ENCODE measurements around the gene NEK1.

The NEK1 gene

DNA sequence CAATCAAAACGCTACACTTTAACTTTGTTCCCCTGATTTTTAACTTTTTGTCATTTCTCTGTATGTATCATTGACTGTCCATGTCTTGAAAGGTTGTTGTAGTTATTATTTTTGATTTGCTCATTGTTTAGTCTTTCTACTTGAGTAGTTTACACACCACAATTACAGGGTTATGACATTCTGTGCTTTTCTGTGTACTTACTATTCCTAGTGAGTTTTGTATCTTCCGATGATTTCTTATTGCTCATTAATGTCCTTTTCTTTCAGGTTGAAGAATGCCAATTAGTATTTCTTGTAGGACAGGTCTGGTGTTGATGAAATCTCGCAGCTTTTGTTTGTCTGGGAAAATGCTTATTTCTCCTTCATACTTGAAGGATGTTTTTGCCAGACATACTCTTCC, 252.4 kb downstream of the NEK1 start:
- TF ChIP-seq, protein P1, sequence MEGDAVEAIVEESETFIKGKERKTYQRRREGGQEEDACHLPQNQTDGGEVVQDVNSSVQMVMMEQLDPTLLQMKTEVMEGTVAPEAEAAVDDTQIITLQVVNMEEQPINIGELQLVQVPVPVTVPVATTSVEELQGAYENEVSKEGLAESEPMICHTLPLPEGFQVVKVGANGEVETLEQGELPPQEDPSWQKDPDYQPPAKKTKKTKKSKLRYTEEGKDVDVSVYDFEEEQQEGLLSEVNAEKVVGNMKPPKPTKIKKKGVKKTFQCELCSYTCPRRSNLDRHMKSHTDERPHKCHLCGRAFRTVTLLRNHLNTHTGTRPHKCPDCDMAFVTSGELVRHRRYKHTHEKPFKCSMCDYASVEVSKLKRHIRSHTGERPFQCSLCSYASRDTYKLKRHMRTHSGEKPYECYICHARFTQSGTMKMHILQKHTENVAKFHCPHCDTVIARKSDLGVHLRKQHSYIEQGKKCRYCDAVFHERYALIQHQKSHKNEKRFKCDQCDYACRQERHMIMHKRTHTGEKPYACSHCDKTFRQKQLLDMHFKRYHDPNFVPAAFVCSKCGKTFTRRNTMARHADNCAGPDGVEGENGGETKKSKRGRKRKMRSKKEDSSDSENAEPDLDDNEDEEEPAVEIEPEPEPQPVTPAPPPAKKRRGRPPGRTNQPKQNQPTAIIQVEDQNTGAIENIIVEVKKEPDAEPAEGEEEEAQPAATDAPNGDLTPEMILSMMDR (IDR thresholded peaks at IDR 0.05; ENCODE audit: extremely low read depth, missing control alignments) = no peak
- no peak for DNase-seq (ENCODE audit: low spot score)

DNA sequence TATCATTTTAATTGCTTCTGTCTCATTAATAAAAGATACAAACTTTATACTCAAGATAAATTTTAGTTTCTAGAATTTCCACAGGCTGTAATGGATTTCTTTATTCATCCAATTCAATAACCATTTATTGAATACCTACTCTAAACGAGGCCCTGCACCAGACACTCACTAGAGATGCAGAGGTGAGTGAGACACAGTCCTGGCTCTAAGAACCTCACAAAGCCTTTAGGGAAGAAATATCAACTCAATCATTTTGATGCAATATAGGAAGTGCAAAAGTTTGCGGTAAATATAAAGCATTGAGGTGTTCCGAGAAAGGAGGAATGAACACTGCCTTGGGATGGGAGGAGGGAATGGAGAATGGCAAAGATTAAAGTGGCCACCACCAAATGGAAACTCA, 260.0 kb downstream of the NEK1 start:
- TF ChIP-seq, protein P1 (IDR thresholded peaks at IDR 0.05; ENCODE audit: extremely low read depth, missing control alignments) = no peak
- DNase-seq (ENCODE audit: low spot score) = no peak

DNA sequence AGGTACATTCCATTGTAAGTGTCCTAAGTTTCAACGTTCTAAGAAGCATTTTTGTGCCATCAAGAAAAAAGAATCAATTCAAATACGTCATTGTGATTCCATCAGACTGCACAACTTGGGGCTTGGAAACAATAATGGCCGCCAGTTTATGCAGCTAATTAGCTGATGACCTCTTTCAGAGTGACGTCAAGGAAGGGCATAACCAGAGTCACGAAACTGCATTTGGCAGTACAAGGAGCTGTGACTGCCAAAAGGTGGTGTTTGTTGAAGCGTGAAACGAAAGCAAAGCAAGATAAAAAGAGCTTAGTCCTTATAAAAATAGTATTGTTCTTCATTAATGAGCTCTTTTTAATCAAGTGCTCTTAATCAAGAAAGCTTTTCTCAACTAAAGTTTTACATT, 260.5 kb downstream of the NEK1 start:
- TF ChIP-seq, protein P1 (IDR thresholded peaks at IDR 0.05; ENCODE audit: extremely low read depth, missing control alignments) = no peak
- DNase-seq (ENCODE audit: low spot score) = no peak

DNA sequence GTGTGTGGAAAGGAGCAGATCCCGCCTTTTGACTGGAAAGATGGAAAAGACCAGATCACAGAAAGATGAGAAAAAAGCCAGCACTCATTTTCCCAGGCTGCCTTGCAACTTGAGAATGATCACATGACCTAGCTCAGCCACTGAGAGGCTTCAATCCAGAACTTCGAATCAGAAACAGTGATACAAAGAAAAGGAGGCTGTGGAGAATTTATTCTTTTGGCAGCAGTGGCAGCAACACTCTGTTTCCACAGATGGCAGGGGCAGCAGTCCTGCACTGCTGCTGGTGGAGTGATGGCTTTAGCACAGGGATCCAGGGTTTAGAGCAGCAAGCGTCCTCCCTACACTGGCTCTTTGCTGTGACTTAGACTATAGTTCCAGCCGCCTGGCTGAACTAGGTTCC, 263.8 kb downstream of the NEK1 start:
- TF ChIP-seq, protein P1 (IDR thresholded peaks at IDR 0.05; ENCODE audit: extremely low read depth, missing control alignments) = no peak
- DNase-seq (ENCODE audit: low spot score) = no peak

DNA sequence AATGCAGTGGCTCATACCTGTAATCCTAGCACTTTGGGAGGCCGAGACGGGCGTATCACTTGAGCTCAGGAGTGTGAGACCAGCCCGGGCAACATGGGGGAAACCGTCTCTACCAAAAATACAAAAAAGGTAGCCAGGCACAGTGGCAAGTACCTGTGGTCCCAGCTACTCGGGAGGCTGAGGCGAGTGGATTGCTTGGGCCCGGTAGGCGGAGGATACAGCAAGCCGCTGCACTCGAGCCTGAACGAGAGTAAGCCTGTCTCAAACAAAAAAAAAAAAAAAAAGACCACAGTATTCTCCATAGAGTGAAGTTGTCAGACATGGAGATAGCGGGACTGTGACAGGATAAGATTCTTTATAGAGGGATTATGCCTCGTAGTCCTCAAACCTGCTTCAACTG, 265.5 kb downstream of the NEK1 start:
- TF ChIP-seq, protein P1 (IDR thresholded peaks at IDR 0.05; ENCODE audit: extremely low read depth, missing control alignments) = no peak
- DNase-seq (ENCODE audit: low spot score) = no peak

DNA sequence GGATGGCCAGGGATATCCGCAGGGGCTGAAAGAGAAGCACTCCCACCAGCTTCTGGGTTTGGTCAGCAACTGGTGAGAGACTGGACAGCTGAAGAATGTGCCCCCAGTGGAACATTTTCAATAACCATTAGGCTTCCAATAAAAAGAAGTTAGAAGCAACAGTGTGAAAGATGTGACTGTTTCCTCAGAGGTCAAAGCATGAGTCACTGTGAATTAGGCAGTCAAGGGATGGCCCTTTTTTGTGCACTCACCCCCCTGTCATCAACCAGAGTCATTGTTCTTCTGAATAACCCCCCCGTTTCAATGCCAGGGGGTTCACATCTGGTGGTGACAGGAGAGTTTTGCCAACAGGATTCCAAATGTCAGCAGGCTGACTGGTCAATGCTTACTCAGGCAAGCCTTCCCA, 267.1 kb downstream of the NEK1 start:
- no peak for DNase-seq (ENCODE audit: low spot score)
- TF ChIP-seq, protein P1 (IDR thresholded peaks at IDR 0.05; ENCODE audit: extremely low read depth, missing control alignments) = no peak
